ENCODE measurements around the gene CAMK2D.

CAMK2D gene

GRCh38 chr4:113461281-113461680, 300.3 kb downstream of the CAMK2D start:
- no peak for DNase-seq

GRCh38 chr4:113457886-113458285, 303.7 kb downstream of the CAMK2D start:
- no peak for DNase-seq

- DNase-seq, result no peak
These were observed 304.4 kb downstream of the CAMK2D start for GRCh38 chr4:113457121-113457520.

GRCh38 chr4:113455061-113455460, 306.5 kb downstream of the CAMK2D start:
- no peak for DNase-seq

GRCh38 chr4:113452868-113453620, 308.5 kb downstream of the CAMK2D start:
- no peak for DNase-seq

GRCh38 chr4:113452152-113452551, 309.4 kb downstream of the CAMK2D start:
- DNase-seq, result no peak

GRCh38 chr4:113450295-113451080, 311.1 kb downstream of the CAMK2D start:
- DNase-seq, result no peak

- no peak for DNase-seq
These were observed 312.0 kb downstream of the CAMK2D start for GRCh38 chr4:113449410-113449974.

GRCh38 chr4:113447769-113448168, 313.8 kb downstream of the CAMK2D start:
- DNase-seq, result no peak

- DNase-seq, result no peak
These were observed 314.5 kb downstream of the CAMK2D start for GRCh38 chr4:113447061-113447460.

GRCh38 chr4:113446019-113446418, 315.5 kb downstream of the CAMK2D start:
- DNase-seq, result no peak

GRCh38 chr4:113445286-113445685, 316.3 kb downstream of the CAMK2D start:
- no peak for DNase-seq

GRCh38 chr4:113444386-113444785, 317.2 kb downstream of the CAMK2D start:
- no peak for DNase-seq

GRCh38 chr4:113442826-113443225, 318.7 kb downstream of the CAMK2D start:
- DNase-seq, result no peak

GRCh38 chr4:113440371-113440770, 321.2 kb downstream of the CAMK2D start:
- DNase-seq, result no peak

- DNase-seq, result no peak
These were observed 322.9 kb downstream of the CAMK2D start for GRCh38 chr4:113438596-113438995.

GRCh38 chr4:113437129-113437528, 324.4 kb downstream of the CAMK2D start:
- DNase-seq, result no peak

- DNase-seq, result no peak
These were observed 325.2 kb downstream of the CAMK2D start for GRCh38 chr4:113436360-113436759.

GRCh38 chr4:113435893-113436292, 325.6 kb downstream of the CAMK2D start:
- no peak for DNase-seq

GRCh38 chr4:113434247-113434587, 327.3 kb downstream of the CAMK2D start:
- DNase-seq, result no peak

- no peak for DNase-seq
These were observed 327.8 kb downstream of the CAMK2D start for GRCh38 chr4:113433536-113434246.

GRCh38 chr4:113433116-113433515, 328.4 kb downstream of the CAMK2D start:
- no peak for DNase-seq

- DNase-seq, result no peak
These were observed 337.9 kb downstream of the CAMK2D start for GRCh38 chr4:113423631-113424030.
